NCI-H510A treated with DMSO at 0.1 percent for 48 hours (cell line): ENCODE measurements around the gene RAB40B.

Experiments
- DNase-seq: peaks from one replicate; lab custom pipeline; 2025; lab: John Stamatoyannopoulos, UW

The RAB40B gene

DNA sequence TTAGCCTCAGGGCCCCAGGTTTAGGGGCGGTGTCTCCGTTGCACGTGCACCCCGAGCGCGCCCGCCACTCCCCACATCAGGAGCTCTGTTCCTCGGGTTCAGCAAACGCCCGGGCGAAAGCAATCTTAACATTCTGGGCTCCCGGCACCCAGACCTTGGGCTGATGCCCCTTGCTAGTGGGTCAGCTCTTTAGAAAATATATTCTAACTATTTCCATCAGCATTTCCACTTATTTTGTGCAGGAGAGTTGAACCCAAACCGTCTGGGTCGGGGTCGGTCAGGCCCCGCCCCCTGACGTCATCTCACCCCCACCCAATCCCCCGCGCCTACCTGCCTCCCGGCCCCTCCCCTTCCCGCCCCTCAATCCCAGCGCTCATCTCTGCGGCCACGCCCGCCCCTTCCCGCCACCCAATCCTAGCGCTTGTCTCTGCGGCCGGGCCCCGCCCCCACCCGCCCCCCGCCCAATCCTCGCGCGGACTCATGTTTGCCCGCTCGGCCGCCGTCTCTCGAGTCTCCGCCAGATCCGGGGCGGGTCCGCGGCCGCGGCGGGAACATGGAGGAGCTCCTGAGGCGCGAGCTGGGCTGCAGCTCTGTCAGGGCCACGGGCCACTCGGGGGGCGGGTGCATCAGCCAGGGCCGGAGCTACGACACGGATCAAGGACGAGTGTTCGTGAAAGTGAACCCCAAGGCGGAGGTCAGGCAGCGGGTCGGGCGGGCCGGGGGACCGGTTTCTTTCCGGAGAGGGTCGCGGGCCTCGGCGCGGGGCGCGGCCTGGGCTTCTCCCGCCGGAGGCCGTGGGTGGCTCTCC is 17.9 kb upstream of the RAB40B start, which contains the start of gene FN3KRP:
Gene FN3KRP, plus strand, starts transcription at position 504 of the 808 bp plus-strand sequence. Its CDS starts 50 bp downstream, at position 554.
- DNase-seq, result peak; percentile 74

- DNase-seq, result no peak
Measured at GRCh38 chr17:82713071-82713723, 14.7 kb upstream of the RAB40B start.

- DNase-seq, result no peak
Measured at GRCh38 chr17:82710499-82711232, 12.2 kb upstream of the RAB40B start.

DNA sequence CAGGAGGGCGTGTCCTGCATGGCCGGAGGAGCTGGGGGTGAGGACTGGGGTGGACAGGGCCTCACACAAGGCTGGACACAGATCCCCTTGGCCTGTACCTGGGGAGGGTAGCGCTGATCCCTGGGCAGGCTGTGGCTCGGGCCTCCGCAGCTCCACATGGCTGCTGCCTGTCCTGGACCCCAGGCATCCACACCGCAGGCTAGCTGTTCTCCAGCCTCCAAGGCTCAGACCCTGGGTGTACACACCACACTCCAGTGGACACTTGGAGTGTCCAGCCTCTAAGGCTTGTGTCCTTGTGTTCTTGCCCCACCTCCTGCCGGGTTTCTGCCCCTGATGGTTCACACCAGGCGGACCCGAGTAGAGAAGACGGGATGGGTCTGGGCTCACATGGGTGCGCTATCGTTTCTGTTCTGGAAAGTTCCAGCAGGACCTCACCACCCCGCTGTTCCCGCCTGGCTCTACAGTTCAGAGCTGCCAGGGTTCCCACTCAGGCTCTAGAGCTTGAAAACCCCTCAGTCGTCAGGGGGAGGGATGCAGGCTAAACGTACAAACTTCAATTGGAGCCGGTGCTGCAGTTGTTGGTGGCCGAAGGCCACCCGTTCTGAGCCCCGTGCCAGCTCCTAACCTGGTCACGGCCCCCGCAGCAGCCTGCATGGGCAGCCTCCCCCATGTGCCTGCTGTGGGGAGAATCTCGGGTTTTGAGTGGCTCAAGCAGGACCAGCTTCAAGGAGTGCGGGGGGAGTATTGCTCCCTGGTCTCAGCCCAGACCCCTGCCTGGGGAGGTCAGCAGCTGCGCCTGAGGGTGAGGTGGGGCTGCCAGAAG is 11.4 kb upstream of the RAB40B start:
- no peak for DNase-seq

- DNase-seq, result no peak
Measured at GRCh38 chr17:82709024-82709675, 10.7 kb upstream of the RAB40B start.

DNA sequence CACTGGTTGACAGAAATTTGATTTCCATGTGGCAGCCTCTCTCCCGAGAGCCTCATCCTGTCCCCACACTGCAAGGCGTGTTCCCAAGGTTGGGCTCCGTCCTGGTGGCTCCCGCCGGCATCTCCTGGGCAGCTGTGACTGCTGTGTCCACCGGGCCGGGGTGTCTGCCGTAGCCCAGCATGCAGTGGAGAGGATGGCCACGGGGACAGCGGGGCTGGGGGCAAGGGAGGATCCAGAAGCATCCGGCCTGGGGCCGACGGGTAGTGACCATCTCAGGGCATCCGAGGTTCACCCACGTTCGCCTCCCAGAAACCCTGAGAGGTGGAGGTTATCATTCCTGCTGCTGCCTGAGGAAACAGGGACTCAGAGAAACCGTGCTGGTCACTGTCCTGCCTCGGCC is 7.3 kb upstream of the RAB40B start:
- DNase-seq, result no peak

DNA sequence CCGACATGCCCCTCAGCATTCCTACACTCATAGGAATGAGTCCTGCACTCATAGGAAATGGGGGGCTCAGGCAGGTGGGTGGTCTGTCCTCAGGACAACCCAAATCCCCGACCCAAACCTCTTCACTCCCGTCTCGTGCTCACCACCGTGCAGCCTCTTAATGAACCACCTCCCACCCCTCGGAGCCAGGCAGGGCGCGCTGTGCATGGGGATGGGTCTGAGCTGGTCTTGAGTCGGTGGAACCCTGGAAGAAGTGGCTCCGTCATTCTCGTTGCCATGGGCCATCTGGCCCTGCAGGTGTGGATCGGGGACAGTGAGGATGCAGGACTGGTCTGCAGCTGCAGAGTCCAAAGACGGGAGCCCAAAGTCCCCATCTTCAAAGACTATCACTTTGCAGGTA is 6.4 kb upstream of the RAB40B start:
- no peak for DNase-seq

- no peak for DNase-seq
Measured at GRCh38 chr17:82703935-82704865, 5.7 kb upstream of the RAB40B start.

- no peak for DNase-seq
Measured at GRCh38 chr17:82703036-82703745, 4.7 kb upstream of the RAB40B start.

DNA sequence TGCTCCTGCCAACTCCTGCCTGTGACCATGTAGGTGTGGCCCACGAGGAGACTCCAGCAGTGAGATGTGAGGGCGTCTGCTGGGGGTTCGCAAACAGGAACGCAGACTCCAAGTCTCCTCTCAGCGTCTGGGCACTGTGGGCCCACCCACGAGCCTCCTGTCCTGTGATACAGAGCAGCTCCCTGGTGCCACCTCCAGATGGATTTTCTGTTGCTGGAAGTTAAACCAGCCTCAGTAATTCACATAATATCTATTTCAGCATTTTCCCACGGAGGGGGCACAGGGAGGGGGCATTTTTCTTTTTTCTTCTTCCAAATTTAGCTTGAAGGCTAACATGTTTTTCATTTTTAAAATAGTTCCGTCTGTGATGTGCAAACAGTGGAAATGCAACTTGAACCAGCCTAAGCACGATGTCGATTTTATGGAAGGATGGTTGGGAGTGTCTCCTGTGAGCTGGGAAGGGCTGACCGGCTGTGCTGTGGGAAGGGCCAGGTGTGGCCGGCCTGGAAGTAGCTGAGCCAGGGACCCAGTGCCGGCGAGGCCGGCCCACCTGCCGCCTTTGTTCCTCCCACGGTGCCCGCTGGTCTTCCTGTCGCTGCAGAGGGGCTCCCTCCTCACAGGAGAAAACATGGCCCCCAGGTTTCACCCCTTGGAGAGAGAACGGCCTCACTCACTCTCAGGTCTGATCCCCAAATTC is 3.9 kb upstream of the RAB40B start:
- no peak for DNase-seq

- no peak for DNase-seq
Measured at GRCh38 chr17:82699551-82699950, 1.1 kb upstream of the RAB40B start.

GRCh38 chr17:82698974-82699442 is 510 bp upstream of the RAB40B start:
- no peak for DNase-seq

- no peak for DNase-seq
Measured at GRCh38 chr17:82697808-82698064, 762 bp downstream of the RAB40B start.

GRCh38 chr17:82696916-82697807 is 1.3 kb downstream of the RAB40B start:
- no peak for DNase-seq

- DNase-seq, result no peak
Measured at GRCh38 chr17:82696259-82696658, 2.2 kb downstream of the RAB40B start.

GRCh38 chr17:82694647-82695046 is 3.9 kb downstream of the RAB40B start:
- DNase-seq, result no peak

DNA sequence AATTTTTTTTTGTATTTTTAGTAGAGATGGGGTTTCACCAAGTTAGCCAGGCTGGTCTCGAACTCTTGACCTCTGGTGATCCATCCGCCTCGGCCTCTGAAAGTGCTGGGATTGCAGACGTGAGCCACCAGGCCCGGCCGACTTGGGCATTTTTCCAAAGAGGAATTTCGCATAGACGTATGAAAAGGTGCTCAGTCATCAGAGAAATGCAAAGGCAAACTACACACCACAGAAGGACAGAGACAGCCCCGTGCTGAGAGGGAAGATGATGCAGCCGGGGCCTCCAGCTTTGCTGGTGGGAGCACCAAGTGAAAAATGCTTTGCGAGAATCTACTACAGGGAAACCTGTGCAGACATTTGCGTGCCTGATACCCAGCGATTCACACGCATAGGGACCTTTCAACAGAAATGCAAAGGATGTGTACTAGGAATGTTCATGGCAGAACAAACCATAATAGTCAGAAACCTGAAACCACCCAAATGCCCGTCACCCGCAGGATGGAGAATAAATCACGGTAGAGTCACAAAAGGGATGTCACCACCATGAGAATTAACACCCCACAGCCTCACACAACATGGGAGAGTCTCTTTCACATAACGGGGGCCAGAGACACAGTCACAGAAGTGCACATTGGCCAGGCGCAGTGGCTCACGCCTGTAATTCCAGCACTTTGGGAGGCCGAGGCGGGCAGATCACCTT is 5.2 kb downstream of the RAB40B start:
- DNase-seq, result no peak
